Measurements from ENCODE around the gene PANK4. TPM values are rescaled to one million over a fixed set of nuclear protein-coding genes. Genes with fewer than 3 reads are reported as not detected.
A peak's percentile ranks its signal among the peaks of the same experiment; 100 is the strongest.

The PANK4 gene
- total RNA-seq, 1 experiment from 2014 or later: 18.6 TPM

DNA sequence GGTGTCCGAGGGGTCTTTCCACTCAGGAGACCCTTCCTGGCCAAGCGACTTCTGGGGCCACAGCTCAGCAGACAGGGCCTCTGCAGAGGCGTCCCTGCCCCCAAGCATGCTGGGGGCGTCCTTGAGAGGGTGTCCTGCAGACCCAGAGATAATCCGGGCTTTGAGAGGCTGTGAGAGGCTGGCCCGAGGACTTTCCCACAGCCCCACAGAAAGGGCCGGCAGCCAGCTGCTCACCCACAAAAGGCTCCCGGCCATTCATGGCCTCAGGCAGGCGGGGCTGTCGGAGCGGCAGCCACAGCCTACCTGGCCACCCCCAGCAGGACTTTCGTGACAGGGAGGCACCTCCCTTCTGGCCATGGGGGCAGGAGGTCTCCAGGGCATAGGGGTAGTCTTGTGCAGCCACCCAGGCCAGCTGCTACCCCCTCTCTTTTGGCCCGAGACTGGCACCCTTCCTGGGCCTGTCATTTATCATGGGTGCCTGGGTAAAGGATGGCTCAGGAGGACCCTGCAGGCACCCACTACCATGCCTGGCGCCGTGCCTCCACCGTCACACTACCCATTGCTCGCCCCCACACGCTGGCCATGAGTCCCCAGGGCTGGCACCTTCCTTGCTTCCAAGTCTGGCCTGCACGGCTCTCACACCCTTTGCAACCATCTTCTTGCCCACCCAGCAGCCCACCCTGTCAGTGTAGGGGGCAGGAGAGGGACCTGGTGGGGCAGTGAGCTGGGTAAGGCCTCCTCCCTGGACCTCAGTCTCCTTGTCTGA is 18.7 kb upstream of the PANK4 start:
- DNase-seq (ENCODE audit: low read depth): peak; percentile 37

DNA sequence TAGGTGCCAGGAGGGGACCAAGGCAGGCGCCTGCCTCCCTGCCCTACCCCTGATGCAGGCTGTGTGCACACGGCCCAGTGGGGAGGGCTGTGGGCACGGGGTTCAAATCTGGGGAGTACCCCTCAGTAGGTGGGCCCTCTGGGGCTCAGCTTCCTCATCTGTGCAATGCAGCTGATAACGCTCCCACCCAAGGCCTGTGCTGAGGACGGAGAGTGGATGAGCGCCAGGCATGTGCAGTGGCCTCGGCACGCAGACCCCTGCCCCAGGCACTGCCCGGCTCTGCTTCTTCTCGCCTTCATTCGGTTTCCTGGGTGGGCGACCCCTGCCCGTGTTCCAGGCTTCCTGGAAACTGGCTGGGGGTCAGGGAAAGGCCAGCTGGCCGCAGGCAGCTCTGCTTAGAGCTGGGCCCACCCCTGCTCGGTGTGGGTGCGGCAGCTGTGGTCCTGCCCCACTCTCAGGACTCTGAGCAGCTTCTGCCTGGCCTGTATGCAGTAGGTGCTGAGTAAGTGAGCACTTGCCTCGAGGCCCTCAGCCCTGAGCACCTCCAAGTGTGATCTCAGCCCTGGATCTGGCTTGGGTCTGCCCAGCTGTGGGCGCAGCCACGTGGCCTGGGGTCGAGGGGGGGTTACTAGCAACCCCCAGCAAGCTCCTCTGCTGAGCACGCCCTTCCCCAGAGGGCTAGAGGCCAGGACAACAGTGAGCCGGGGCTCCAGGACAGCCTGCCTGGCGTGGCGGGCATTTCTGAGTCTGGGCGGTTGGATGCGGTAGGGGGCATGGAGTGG is 17.9 kb upstream of the PANK4 start:
- DNase-seq (ENCODE audit: low read depth): no peak

DNA sequence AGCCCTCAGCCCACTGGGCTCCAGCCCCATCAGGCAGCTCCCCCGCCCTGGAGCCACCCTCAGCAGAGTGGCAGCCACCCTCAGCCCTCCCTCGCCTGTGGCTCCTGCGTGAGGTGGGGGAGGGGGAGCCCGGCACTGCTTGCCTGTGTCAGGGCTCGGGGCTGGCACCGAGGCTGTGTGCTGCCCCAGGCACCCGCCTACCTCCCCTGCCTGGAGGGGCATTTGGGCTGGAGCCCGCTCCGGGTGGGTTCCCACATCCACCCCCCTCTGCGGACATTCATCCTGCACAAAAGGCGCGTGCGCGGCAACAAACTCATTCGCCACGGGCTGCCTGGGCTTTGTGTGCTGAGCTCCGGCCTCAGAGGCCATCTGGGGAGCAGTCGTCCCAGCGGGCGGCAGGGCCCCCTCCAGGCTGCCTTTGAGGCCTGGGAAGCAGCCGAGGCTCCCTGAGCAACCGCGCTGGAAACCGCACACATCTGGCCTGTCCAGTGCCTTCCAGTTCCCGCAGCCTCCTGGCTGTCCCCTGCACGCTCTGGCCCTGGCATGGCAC is 17.2 kb upstream of the PANK4 start:
- peak; percentile 38 for DNase-seq (ENCODE audit: low read depth)

- no peak for DNase-seq (ENCODE audit: low read depth)
These were observed 16.0 kb upstream of the PANK4 start for GRCh38 chr1:2542246-2542915.

GRCh38 chr1:2541619-2542245 is 15.3 kb upstream of the PANK4 start:
- peak; percentile 49 for DNase-seq (ENCODE audit: low read depth)

DNA sequence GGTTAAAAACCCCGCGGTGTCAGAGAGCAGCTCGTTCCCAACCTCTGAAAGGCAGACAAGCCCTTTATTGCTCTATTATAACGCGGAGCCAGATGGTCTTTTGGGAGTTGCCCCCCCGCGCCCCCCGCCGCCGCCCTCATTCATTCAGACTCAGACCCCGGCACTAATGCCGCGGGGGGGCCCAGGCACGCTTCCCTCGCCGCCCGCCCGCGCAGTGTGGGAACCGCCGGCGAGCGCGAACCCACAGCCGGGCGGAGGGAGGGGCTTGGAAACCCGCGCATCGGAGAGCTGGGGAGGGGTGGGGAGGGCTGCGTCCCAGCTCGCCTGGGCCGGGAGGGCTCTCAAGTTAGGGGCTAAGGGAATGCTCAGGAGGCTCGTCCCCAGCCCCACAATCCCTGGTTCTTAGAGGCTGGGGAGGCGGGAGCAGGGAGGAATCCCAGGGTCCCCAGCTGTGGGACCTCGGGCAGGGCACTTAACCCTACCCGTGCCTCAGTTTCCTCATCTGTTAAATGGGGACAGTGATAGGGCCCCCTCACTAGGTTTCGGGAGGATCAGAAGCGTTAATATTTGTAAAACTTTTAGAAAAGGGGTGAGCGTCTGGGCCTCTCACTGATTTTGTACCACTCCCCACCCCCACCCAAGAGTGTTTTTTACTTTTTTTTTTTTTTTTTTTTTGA is 14.6 kb upstream of the PANK4 start:
- no peak for DNase-seq (ENCODE audit: low read depth)

GRCh38 chr1:2539312-2539907 is 13.0 kb upstream of the PANK4 start:
- DNase-seq (ENCODE audit: low read depth): no peak

DNA sequence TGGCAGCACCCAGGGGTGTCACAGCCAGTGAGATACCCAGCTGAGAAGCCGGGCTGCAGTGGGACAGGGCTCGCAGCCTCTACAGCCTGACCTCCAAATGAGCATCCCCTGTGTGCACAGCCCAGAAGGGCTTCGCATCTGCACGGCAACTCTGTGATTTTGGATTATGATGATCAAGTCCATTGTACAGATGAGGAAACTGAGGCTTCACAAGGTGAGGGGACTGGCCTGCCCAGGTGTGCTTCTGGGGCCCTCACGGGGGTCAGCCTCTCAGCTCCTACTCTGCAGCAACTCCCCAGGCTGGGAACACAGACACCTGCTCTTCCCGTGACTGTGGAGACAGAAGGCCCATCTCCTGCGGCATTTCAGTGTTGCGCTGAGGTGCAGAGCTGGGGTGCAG is 12.5 kb upstream of the PANK4 start:
- no peak for DNase-seq (ENCODE audit: low read depth)

- no peak for DNase-seq (ENCODE audit: low read depth)
These were observed 12.0 kb upstream of the PANK4 start for GRCh38 chr1:2538376-2538775.

DNA sequence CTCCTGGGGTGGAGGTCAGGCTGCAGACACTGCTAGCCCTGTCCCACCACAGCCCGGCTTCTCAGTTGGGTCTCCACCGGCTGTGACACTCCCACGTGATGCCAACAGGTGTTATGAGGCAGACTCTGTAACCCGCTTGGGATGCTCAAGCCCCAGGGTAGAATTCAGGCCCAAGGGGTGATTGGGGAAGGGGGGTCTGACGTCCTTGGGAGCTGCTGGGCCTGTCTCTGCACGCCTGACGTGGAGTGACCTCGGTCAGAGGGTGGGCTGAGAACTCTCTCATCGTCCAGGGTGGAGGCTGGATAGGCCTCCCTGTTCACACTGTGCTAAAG is 11.4 kb upstream of the PANK4 start:
- no peak for DNase-seq (ENCODE audit: low read depth)

DNA sequence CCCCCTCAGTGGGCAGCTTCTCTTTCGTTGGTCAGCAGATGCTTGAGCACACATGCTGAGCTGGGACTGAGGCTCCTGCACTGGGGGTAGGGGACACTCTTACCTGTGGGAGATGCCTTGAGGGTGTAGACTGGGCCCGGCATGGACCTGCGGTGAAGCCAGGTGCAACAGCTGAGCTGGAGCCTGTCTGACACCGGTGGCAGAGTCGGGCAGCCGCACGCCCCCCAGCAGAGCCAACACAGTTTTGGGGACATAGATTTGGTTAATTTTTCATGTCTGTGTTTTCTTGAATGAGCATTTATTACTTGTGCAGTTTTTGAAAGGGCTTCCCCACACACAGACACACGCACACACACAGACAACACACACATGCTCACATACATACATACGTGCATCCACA is 9.6 kb upstream of the PANK4 start:
- no peak for DNase-seq (ENCODE audit: low read depth)

DNA sequence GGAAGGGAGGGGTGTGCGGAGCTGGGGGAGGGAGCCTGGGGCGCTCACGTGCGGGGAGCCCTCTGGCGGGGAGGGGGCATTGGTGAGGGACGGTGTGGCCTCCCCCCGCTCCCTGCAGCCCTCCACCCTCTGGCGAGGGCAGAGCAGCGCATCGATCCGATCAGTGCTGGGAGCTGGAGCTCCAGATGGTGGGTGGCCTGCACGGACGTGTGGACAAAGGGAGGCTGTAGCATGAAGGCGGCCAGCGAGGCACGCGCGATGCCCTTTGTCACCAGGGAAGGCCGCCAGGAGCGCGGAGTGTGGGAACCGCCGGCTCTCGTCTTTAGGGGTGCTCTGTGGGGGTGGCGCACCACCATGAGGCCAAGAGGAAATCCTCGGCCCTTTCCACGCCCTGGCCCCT is 9.1 kb upstream of the PANK4 start:
- DNase-seq (ENCODE audit: low read depth): no peak

DNA sequence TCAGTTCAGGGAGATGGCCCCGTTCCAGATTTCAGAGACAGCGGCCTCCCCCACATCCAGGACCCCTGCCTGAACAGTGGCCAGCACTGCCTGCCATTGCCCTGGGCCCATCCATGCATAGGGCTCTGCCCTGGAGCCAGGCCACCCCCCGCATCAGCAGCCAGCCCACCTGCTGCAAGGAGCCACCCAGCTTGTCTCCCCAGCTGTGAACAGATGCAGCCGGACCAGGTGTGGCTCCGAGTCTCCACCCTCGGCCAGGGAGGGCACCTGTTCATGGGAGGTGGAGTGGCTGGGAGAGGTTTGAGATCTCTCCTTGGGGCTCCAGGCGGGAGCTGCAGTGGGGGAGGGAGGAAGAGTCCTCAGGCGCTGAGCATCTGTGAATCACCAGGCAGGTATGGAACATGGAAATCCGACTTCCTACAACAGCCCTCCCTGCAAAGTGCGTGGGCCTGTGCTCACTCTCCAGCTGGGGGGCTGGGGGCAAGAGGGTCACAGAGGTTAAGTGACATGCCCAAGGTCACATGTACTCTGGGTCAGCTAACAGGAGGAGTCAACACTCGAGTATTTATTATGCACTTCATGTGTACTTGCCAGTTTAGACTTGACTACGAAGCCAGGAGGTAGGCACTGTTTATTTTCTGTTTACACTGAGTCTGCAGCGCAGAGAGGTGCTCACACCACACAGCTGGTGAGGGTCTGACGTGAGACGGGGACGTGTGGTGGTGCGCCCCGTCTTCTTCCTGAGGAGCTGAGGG is 8.5 kb upstream of the PANK4 start:
- DNase-seq (ENCODE audit: low read depth): peak; percentile 67

DNA sequence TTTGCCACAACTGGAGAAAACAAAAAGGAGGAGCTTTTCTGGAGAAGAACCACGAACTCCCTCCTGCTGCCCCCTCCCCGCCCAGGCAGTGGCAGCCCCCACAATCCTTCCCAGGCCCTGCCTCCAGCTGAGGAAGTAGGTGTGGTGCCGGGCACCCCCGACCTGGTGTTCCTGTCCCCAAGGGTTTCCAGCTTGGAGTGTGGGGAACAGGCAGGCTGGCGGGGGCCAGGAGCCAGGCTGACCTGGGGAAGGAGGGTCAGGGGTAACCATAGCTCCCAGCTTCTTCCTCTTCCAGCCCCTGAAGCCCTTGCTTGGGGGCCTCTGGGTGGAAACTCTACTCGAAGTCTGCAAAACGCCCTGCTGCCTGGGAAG is 7.9 kb upstream of the PANK4 start:
- DNase-seq (ENCODE audit: low read depth): no peak

GRCh38 chr1:2533365-2533764 is 7.0 kb upstream of the PANK4 start:
- DNase-seq (ENCODE audit: low read depth): peak; percentile 41

DNA sequence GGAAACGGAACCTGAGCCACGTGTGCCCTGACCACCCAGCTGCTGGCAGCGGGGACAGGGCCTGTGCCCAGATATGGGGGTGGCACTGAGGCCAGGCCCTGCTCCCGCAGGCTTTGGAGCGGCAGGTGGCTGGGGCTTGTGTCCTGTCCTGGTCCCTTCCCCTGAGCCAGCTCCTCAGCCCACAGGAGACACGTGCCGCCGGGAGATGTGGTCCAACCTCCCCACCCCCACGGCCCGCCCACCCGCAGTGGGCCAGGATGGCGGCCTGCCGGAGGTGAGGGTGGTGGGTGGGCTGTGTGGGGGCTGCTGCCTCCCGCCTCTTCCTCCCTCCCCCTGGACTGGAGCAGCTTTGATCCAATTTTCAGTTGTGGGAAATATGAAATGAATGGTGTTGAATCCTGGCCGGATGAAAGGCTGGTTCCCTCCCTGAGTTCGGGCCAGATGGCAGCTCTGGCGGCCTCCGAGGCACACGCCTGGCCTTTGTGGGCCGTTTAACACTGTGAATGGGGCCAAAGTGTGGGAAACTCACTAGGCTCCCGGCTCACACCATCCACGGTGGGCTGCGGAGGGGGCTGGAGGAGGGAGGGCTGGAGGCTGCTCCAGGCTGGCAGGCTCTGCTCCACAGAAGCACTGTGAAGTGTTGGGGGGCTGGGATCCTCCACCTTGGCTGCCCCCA is 6.2 kb upstream of the PANK4 start:
- no peak for DNase-seq (ENCODE audit: low read depth)

GRCh38 chr1:2530513-2531361 is 4.3 kb upstream of the PANK4 start:
- DNase-seq (ENCODE audit: low read depth): peak; percentile 33

DNA sequence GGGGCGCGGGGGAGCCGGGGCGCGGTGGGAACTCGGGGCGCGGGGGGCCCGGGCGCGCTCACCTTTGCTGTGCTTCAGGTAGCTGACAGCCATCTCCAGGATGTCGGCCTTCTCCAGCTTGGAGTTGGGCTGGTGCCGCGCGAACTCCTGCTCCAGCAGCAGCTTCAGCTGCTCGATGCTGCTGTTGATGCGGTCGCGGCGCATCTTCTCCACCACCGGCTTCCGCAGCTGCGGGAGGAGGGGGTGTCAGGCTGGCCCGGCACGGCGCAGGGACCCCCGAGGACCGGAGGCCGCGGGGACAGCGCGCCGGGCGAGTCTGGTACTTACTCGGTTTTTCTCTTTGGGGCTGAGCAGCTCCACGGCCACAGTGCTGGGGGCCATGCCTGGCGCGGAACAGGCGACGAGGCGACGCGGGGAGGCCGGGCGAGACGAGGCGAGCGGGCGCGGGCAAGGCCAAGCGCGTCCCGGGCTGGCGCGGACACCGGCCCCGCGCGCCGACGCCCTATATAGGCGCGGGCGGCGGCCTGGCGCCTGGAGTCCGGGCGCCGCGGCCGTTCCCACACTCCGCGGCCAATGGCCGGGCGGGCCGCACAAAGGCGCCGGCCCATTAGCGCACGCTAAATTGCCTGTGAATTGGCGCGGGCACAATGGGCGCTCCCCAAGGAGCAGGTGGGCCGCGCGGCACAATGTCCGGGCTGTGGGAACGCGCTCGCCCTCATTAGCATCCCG is 3.6 kb upstream of the PANK4 start, which contains the start of gene HES5:
TSS of gene HES5 (minus strand) at position 480 of the 729 bp plus-strand sequence. CDS start at position 381, 99 bp downstream.
- peak; percentile 49 for DNase-seq (ENCODE audit: low read depth)

Data from Daoy (cell line).